Mammary epithelial cell (primary cell): ENCODE results near the gene SLC25A24.

Experiments used
- CTCF ChIP-seq, 2 donors: IDR thresholded peaks in 1 of 2; conservative IDR thresholded peaks in 1 of 2; 2 replicates each; pipeline ENCODE4 v1.5.1; 2011 to 2012; ENCODE audit warnings: inconsistent platforms in 2 of 2, low read length in 2 of 2, mild to moderate bottlenecking in 2 of 2, control low read depth in 1 of 2, low read depth in 1 of 2; ENCODE audit not compliant: insufficient read depth in 1 of 2; ENCODE audit errors: extremely low read depth in 1 of 2
- EZH2 ChIP-seq: IDR thresholded peaks from 2 replicates; pipeline ENCODE4 v1.6.1; 2012; ENCODE audit warnings: low read length, inconsistent platforms, borderline replicate concordance

- TF ChIP-seq CTCF (conservative IDR thresholded peaks at IDR 0.05 in 1 of 2, IDR thresholded peaks at IDR 0.05 in 1 of 2; ENCODE audit: extremely low read depth in 1 of 2, insufficient read depth in 1 of 2, low read depth in 1 of 2, low read length in 2 of 2), result no peak
- no peak for TF ChIP-seq EZH2
These were observed 80.0 kb downstream of the SLC25A24 start for GRCh38 chr1:108120163-108120562.
